Measurements from ENCODE around the gene TFCP2L1. TPM values are rescaled to one million over a fixed set of nuclear protein-coding genes. Genes with fewer than 3 reads are reported as not detected.

The TFCP2L1 gene
- total RNA-seq, 4 donors from 2014 or later = 0.20 to 0.63 (median 0.41) TPM

- H3K27ac ChIP-seq = peak overlapping the region in 1 of 4 donors; percentile 79
- no peak overlapping the region for H3K4me3 ChIP-seq
- TF ChIP-seq POLR2A (IDR thresholded peaks at IDR 0.05) (no peak), EP300 (IDR thresholded peaks at IDR 0.05) (no peak)
- TF ChIP-seq, protein P1, sequence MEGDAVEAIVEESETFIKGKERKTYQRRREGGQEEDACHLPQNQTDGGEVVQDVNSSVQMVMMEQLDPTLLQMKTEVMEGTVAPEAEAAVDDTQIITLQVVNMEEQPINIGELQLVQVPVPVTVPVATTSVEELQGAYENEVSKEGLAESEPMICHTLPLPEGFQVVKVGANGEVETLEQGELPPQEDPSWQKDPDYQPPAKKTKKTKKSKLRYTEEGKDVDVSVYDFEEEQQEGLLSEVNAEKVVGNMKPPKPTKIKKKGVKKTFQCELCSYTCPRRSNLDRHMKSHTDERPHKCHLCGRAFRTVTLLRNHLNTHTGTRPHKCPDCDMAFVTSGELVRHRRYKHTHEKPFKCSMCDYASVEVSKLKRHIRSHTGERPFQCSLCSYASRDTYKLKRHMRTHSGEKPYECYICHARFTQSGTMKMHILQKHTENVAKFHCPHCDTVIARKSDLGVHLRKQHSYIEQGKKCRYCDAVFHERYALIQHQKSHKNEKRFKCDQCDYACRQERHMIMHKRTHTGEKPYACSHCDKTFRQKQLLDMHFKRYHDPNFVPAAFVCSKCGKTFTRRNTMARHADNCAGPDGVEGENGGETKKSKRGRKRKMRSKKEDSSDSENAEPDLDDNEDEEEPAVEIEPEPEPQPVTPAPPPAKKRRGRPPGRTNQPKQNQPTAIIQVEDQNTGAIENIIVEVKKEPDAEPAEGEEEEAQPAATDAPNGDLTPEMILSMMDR (IDR thresholded peaks at IDR 0.05) = no peak
- H3K36me3 ChIP-seq = no peaks in the 10 kb centered on the region
- H3K4me1 ChIP-seq = peaks cover 0 to 18% (median 0%) of the 10 kb centered on the region in 4 donors
- no peak for DNase-seq (ENCODE audit: low spot score in 2 of 2)
- 84 to 86% methylated on average over 14 to 16 of the region's 19 CpGs for WGBS, 2 donors
- no peaks in the 10 kb centered on the region for H3K27me3 ChIP-seq
- H3K9me3 ChIP-seq = no peaks in the 10 kb centered on the region
Observed at GRCh38 chr2:121196132-121196848, 88.7 kb downstream of the TFCP2L1 start.

DNA sequence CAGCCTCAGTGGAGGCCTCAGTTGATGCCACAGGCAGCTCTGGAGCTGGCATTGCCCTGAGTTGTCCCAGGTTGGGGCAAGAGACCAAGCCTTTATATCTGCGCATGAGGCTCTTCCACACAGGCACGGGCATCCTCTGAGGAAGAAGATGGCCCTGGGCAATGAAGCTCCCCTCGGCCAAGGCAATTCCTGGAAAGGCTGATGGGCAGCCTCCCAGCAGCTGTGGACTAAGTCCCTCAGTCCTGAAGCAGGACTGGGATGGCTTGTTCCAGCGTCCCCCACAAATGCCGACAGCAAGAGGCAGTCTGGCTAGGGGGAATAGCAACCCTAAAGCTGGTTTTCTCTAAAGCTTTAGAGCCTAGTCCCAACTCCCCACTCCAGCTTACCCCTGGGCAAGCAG is 90.0 kb downstream of the TFCP2L1 start:
- TF ChIP-seq EP300 (IDR thresholded peaks at IDR 0.05) = no peak
- no peak for TF ChIP-seq POLR2A (IDR thresholded peaks at IDR 0.05)
- TF ChIP-seq, protein P1 (IDR thresholded peaks at IDR 0.05) = no peak
- DNase-seq (ENCODE audit: low spot score in 2 of 2) = no peak
- 84 to 100% methylated on average over 1 to 3 of the region's 5 CpGs for WGBS, 2 donors
- H3K27ac ChIP-seq = no peak overlapping the region
- H3K9me3 ChIP-seq = no peaks in the 10 kb centered on the region
- no peaks in the 10 kb centered on the region for H3K27me3 ChIP-seq
- H3K4me3 ChIP-seq = no peak overlapping the region
- H3K4me1 ChIP-seq = peaks cover 0 to 18% (median 0%) of the 10 kb centered on the region in 4 donors
- H3K36me3 ChIP-seq = no peaks in the 10 kb centered on the region

GRCh38 chr2:121194626-121195025 is 90.4 kb downstream of the TFCP2L1 start:
- Histone ChIP-seq H3K9me3 (no peaks in the 10 kb centered on the region), H3K4me3 (no peak overlapping the region), H3K27ac (no peak overlapping the region), H3K36me3 (no peaks in the 10 kb centered on the region), H3K27me3 (no peaks in the 10 kb centered on the region), H3K4me1 (peaks cover 0 to 18% (median 0%) of the 10 kb centered on the region in 4 donors)
- no peak for TF ChIP-seq POLR2A (IDR thresholded peaks at IDR 0.05)
- TF ChIP-seq EP300 (IDR thresholded peaks at IDR 0.05) = no peak
- TF ChIP-seq, protein P1 (IDR thresholded peaks at IDR 0.05) = no peak
- WGBS, 2 donors = 84 to 87% methylated on average over 5 of the region's 5 CpGs
- DNase-seq (ENCODE audit: low spot score in 2 of 2) = no peak

DNA sequence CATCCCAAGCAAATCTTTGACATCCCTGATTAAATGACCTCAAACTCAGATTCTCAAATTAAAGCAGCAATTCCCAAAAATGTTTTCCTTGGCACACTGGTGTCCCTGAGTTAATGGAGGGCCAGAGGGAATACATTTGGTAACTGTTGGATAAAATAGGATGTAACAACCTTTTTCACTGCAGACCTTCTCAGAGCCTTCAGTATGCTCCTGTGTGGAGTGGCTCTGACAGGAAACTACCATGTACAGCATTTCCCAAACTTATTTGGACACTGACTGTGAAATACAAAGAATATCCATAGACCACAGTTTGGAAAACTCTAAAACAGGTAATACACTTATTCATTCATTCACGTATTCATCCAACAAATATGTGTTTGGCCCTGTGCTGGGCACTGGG is 91.8 kb downstream of the TFCP2L1 start:
- Histone ChIP-seq H3K4me3 (no peak overlapping the region), H3K36me3 (no peaks in the 10 kb centered on the region), H3K4me1 (peaks cover 0 to 18% (median 0%) of the 10 kb centered on the region in 4 donors), H3K27ac (no peak overlapping the region), H3K9me3 (no peaks in the 10 kb centered on the region), H3K27me3 (no peaks in the 10 kb centered on the region)
- WGBS, 2 donors = 77 to 93% methylated on average over 1 of the region's 1 CpG
- no peak for TF ChIP-seq EP300 (IDR thresholded peaks at IDR 0.05)
- TF ChIP-seq, protein P1 (IDR thresholded peaks at IDR 0.05) = no peak
- no peak for TF ChIP-seq POLR2A (IDR thresholded peaks at IDR 0.05)
- no peak for DNase-seq (ENCODE audit: low spot score in 2 of 2)

DNA sequence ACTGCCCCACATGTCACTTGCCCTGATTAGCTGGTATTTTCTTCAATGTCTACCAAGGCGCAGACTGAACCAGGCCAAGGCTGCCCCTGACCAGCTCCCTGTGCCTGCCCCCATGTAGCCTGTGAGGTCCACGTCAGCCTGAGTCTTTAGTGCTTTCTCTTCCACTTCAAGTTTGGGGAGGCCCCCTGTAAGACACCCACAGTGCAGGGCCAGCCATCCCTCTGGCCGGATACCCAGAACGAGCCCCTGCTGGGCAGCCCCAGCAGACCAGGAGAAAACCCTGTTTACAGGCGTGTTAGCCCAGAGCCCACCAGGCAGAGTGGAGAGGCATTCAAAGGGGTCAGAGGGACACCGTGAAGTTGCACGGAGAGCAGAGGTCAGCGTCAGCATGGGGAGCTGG is 92.4 kb downstream of the TFCP2L1 start:
- DNase-seq (ENCODE audit: low spot score in 2 of 2) = no peak
- Histone ChIP-seq H3K9me3 (no peaks in the 10 kb centered on the region), H3K4me1 (peaks cover 0 to 13% (median 0%) of the 10 kb centered on the region in 4 donors), H3K4me3 (no peak overlapping the region), H3K36me3 (no peaks in the 10 kb centered on the region), H3K27ac (no peak overlapping the region), H3K27me3 (no peaks in the 10 kb centered on the region)
- TF ChIP-seq POLR2A (IDR thresholded peaks at IDR 0.05) (no peak), EP300 (IDR thresholded peaks at IDR 0.05) (no peak)
- TF ChIP-seq, protein P1 (IDR thresholded peaks at IDR 0.05) = no peak
- 66% methylated on average over 8 of the region's 8 CpGs for WGBS, 2 donors
